ENCODE measurements around the gene CHDH.

CHDH gene

DNA sequence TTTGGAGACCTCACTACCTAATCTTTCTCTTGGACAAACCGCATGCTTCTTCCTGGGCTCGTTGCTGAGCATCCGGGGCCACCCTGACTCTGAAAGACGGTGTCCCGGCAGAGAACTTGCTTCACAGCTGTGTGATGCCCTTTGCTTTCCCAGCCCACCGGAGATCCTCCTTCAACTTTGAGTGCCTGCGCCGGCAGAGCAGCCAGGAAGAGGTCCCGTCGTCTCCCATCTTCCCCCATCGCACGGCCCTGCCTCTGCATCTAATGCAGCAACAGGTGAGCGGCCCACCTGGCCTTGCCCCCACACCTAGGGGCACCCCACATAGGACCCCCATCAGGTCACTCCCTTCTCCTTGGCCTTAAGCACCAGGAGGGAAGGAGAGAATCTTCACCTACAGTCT, 37.7 kb downstream of the CHDH start:
- Histone ChIP-seq H3K4me3 (ENCODE audit: low read depth, low read length) (no peak overlapping the region), H3K36me3 (replicated peaks) (no peaks in the 10 kb centered on the region), H3K27me3 (replicated peaks) (no peaks in the 10 kb centered on the region), H3K27ac (no peak overlapping the region)
- TF ChIP-seq CTCF (IDR thresholded peaks at IDR 0.05; ENCODE audit: low read depth, low read length, missing control alignments) = no peak
- in situ Hi-C loops (cut with HindIII; ENCODE audit: low pct_ligation_motif_present, low sequenced_read_pairs) = no loop called here
- DNase-seq = no peak

- Histone ChIP-seq H3K36me3 (replicated peaks) (no peaks in the 10 kb centered on the region), H3K27me3 (replicated peaks) (no peaks in the 10 kb centered on the region), H3K27ac (no peak overlapping the region), H3K4me3 (ENCODE audit: low read depth, low read length) (no peak overlapping the region)
- no peak for DNase-seq
- no peak for TF ChIP-seq CTCF (IDR thresholded peaks at IDR 0.05; ENCODE audit: low read depth, low read length, missing control alignments)
- in situ Hi-C loops (cut with HindIII; ENCODE audit: low pct_ligation_motif_present, low sequenced_read_pairs) = no loop called here
These were observed 39.0 kb downstream of the CHDH start for GRCh38 chr3:53807117-53807810.

DNA sequence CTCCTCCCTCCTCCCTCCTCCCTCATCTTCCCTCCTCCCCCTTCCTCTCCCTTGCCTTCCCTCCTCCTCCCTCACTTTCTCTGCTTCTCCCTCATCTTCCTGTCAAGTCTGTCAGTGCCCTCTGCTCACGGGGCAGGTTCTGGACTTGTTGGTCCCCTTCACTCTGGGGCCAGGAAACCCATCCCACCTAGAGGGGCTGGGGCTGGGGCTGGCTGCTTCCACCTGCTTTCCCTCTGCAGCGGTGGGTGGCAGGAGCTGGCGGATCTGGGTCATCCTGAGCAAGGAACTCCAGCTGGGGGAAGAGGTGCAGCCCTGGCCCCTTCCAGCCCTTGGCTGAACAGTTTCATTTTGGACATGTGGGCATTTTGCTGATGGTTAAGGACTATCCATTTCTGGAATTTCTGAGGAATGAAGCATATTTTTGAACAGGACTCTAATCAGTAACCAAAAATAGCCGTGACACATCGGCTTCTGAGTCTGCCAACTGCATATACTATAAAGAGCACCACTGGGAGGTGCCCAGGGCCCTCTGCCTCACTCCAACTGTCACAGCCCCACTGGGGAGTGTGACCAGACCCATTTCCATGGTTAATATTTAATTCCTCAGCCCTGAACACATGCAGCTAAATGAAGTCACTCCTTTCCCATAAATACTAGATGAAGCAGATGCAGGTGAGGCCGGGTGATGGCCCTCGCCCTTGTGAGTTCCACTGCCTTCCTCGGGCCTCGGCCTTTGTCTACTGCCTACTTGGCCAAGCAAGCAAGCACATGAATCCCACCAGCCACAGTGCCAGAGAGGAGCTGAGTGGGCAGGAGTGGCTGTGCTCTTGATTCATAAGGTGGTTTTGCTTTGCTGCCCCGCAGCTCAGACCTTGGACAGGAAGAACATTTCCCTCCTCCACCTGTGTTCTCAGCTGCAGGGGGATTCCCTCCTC, 39.8 kb downstream of the CHDH start:
- in situ Hi-C loops (cut with HindIII; ENCODE audit: low pct_ligation_motif_present, low sequenced_read_pairs) = no loop called here
- Histone ChIP-seq H3K36me3 (replicated peaks) (no peaks in the 10 kb centered on the region), H3K4me3 (ENCODE audit: low read depth, low read length) (no peak overlapping the region), H3K27ac (no peak overlapping the region), H3K27me3 (replicated peaks) (no peaks in the 10 kb centered on the region)
- peak; percentile 35 for DNase-seq
- TF ChIP-seq CTCF (IDR thresholded peaks at IDR 0.05; ENCODE audit: low read depth, low read length, missing control alignments) = no peak

DNA sequence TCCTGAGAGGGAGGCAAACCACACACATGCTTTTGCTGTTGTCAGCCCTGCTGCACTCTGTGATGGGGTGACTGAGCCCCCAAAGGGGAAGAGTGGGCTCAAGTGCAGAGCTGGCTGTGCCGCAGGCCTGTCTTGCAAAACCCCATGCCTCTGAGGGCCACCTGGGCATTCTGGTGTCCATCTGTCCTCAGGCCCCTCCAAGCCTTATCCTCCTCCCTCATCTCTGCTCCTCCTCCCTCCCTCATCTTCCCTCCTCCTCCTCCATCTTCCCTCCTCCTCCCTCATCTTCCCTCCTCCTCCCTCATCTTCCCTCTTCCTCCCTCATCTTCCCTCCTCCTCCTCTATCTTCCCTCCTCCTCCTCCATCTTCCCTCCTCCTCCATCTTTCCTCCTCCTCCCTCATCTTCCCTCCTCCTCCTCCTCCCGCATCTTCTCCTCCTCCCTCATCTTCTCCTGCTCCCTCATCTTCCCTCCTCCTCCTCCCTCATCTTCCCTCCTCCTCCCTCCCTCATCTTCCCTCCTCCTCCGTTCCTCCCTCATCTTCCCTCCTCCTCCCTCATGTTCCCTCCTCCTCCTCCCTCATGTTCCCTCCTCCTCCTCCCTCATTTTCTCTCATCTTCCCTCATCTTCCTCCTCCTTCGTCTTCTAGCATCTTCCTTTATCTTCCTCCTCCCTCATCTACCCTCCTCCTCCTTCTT, 40.6 kb downstream of the CHDH start:
- Histone ChIP-seq H3K4me3 (ENCODE audit: low read depth, low read length) (no peak overlapping the region), H3K27ac (no peak overlapping the region), H3K27me3 (replicated peaks) (no peaks in the 10 kb centered on the region), H3K36me3 (replicated peaks) (no peaks in the 10 kb centered on the region)
- no peak for TF ChIP-seq CTCF (IDR thresholded peaks at IDR 0.05; ENCODE audit: low read depth, low read length, missing control alignments)
- in situ Hi-C loops (cut with HindIII; ENCODE audit: low pct_ligation_motif_present, low sequenced_read_pairs) = no loop called here
- DNase-seq = no peak

DNA sequence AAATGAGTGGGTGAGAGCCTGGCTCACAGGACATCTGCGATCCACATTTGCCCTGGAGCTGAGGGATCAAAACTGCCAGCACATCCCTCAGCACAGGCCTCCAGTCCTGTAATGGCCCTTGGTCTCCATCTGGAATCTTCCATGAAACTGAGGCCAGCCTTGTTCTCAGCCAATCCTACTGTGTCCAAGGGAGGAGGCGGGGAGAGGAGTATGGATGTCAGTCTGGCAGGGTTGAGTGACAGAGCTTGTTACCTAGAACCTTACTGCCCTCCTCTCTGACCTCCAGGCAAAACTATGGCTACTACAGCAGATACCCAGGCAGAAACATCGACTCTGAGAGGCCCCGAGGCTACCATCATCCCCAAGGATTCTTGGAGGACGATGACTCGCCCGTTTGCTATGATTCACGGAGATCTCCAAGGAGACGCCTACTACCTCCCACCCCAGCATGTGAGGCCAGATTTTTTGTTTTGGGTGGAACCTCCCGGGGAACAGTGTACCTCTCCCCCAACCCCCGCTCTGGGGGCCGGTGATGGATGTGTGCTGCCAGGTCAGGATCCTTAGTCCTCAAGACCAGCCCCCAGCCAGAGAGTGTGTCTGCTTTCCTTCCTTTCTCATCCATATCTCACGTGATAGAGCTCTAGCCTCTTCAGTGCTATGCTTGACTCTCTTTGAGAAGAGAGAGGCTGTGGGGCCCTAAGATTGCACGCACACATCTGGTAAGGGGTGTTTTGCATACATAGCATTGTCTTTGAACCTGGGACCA, 41.3 kb downstream of the CHDH start:
- no peaks in the 10 kb centered on the region for H3K27me3 ChIP-seq (replicated peaks)
- no peak overlapping the region for H3K4me3 ChIP-seq (ENCODE audit: low read depth, low read length)
- H3K27ac ChIP-seq = no peak overlapping the region
- peak; percentile 66 for DNase-seq
- no peak for TF ChIP-seq CTCF (IDR thresholded peaks at IDR 0.05; ENCODE audit: low read depth, low read length, missing control alignments)
- no peaks in the 10 kb centered on the region for H3K36me3 ChIP-seq (replicated peaks)
- in situ Hi-C loops (cut with HindIII; ENCODE audit: low pct_ligation_motif_present, low sequenced_read_pairs) = no loop called here

All from brain microvascular endothelial cell (primary cell).